AG10803 (cell line): Measurements from ENCODE around the gene HERC3.

Experiments used
- DNase-seq: peaks from one replicate; pipeline ENCODE4 v3.0.0; 2010; ENCODE audit warnings: low read depth
- H3K4me3 ChIP-seq: 2 replicates; pipeline ENCODE4 v1.5.1; 2011; ENCODE audit warnings: mild to moderate bottlenecking, low read length, control low read depth
- TF ChIP-seq, protein P1 (sequence below): conservative IDR thresholded peaks from 2 replicates; pipeline ENCODE4 v1.5.1; 2011; ENCODE audit warnings: mild to moderate bottlenecking, low read length, control low read depth, inconsistent platforms

HERC3 gene

DNA sequence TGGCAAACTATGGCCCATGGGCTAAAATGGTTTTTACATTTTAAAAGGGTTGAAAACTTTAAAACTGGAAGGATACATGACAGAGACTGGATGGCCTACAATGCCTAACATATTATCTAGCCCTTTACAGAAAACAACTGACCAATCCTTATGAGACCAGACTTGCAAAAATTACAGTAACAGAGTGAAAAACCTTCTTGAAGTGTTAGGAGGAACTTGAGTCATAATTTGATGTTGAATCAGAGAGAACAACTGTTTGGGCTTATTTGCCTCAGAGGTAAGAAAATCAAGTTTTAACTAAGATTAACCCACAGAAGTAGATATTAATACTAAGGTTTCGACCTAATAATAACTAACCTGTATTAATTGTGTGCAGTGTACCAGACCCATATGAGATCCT is 117.7 kb downstream of the HERC3 start:
- TF ChIP-seq, protein P1, sequence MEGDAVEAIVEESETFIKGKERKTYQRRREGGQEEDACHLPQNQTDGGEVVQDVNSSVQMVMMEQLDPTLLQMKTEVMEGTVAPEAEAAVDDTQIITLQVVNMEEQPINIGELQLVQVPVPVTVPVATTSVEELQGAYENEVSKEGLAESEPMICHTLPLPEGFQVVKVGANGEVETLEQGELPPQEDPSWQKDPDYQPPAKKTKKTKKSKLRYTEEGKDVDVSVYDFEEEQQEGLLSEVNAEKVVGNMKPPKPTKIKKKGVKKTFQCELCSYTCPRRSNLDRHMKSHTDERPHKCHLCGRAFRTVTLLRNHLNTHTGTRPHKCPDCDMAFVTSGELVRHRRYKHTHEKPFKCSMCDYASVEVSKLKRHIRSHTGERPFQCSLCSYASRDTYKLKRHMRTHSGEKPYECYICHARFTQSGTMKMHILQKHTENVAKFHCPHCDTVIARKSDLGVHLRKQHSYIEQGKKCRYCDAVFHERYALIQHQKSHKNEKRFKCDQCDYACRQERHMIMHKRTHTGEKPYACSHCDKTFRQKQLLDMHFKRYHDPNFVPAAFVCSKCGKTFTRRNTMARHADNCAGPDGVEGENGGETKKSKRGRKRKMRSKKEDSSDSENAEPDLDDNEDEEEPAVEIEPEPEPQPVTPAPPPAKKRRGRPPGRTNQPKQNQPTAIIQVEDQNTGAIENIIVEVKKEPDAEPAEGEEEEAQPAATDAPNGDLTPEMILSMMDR: no peak
- no peak for DNase-seq
- H3K4me3 ChIP-seq: no peak overlapping the region

GRCh38 chr4:88713782-88714181 is 121.5 kb downstream of the HERC3 start:
- no peak for DNase-seq
- TF ChIP-seq, protein P1: no peak
- no peak overlapping the region for H3K4me3 ChIP-seq

DNA sequence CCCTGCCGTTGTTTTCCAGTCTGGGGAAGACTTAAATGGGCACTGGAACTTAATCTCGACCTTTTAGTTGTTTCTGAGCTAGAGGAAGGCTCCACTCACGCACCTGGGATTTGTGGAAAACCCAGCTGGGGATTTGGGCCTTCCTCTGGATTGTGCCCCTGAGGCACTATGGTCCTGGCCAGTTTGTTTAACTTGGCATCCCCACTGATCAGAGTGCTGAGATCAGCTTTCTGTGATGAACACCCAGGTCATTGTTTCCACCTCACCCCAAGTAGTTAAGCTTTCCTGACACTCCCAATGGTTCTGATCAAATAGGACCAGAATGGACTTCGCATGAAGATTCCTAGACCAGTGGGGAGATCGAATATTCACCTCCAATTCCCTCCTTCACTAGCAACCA is 125.8 kb downstream of the HERC3 start:
- TF ChIP-seq, protein P1: no peak
- H3K4me3 ChIP-seq: no peak overlapping the region
- no peak for DNase-seq

DNA sequence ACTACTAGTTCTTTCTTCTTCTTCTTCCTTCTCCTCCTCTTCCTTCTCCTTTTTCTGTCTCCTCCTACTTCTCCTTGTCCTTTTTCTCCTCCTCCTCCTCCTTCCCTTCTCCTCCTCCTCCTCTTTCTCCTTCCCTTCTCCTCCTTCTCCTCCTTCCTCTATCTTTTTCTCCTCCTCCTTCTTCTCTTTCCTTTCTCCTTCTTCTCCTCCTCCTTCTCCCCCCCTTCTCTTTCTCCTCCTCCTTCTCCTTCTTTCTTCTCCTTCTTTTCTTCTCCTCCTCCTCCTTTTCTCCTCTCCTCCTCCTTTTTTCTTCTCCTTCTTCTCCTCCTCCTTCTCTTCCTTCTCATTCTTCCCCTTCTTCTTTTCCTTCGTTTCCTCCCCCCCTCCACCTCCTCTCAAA is 127.1 kb downstream of the HERC3 start:
- no peak for DNase-seq
- no peak overlapping the region for H3K4me3 ChIP-seq
- TF ChIP-seq, protein P1: no peak

GRCh38 chr4:88720451-88721428 is 128.5 kb downstream of the HERC3 start:
- peak; percentile 32 for DNase-seq
- H3K4me3 ChIP-seq: no peak overlapping the region
- TF ChIP-seq, protein P1: no peak

- TF ChIP-seq, protein P1: no peak
- DNase-seq: no peak
- no peak overlapping the region for H3K4me3 ChIP-seq
Observed at GRCh38 chr4:88722276-88722780, 130.0 kb downstream of the HERC3 start.

GRCh38 chr4:88722828-88723227 is 130.5 kb downstream of the HERC3 start:
- TF ChIP-seq, protein P1: no peak
- DNase-seq: no peak
- no peak overlapping the region for H3K4me3 ChIP-seq
